PC-3 (cell line): ENCODE data around the gene TPRA1. TPM values are rescaled to one million over a fixed set of nuclear protein-coding genes. Genes with fewer than 3 reads are reported as not detected.

Source experiments
- ATAC-seq: fragments of 200-7000 bp; cut with Tn5 transposase; 2 replicates; pipeline ENCODE4 v1.9.1; 2020; ENCODE audit warnings: mild to moderate bottlenecking, moderate library complexity
- BruUV-seq: library from RNA; stranded (reverse); fragments of 400-500 nt; replicated peaks from 2 replicates; lab custom pipeline; 2021; lab: Mats Ljungman, UMichigan
- CTCF ChIA-PET: fragments of 300-600 bp; sonication (Branson Sonifier 250); formaldehyde crosslinking; loops from one replicate; lab custom pipeline; 2022; ENCODE audit warnings: antibody characterized with exemption; lab: Charles Lee
- POLR2A ChIA-PET: fragments of 300-600 bp; sonication (Branson Sonifier 250); formaldehyde crosslinking; loops from one replicate; lab custom pipeline; 2022; ENCODE audit warnings: antibody characterized with exemption; ENCODE audit not compliant: unreplicated experiment; lab: Charles Lee
- DNase-seq: peaks from one replicate; pipeline ENCODE4 v3.0.0-alpha.2; 2015
- H2AFZ ChIP-seq: fragments of 300-600 bp; sonication (generic); 2 replicates; pipeline ENCODE4 v1.6.0; 2016; ENCODE audit warnings: antibody characterized with exemption, low read length
- H3F3A ChIP-seq: fragments of 300-600 bp; sonication (generic); one replicate; pipeline ENCODE4 v1.6.0; 2017; ENCODE audit warnings: antibody characterized with exemption, low read length, control low read depth, mild to moderate bottlenecking; ENCODE audit not compliant: unreplicated experiment
- H3K27ac ChIP-seq: fragments of 300-600 bp; sonication (generic); 2 replicates; pipeline ENCODE4 v1.5.1; 2016; ENCODE audit warnings: mild to moderate bottlenecking, low read length
- H3K27me3 ChIP-seq: fragments of 300-600 bp; sonication (generic); 2 replicates; pipeline ENCODE4 v1.6.1; 2016; ENCODE audit warnings: low read length, mixed read lengths
- H3K36me3 ChIP-seq: fragments of 300-600 bp; sonication (generic); 2 replicates; pipeline ENCODE4 v1.6.1; 2016; ENCODE audit warnings: low read depth, mixed run types, low read length, mixed read lengths
- H3K4me1 ChIP-seq: fragments of 300-600 bp; sonication (generic); 2 replicates; pipeline ENCODE4 v1.5.1; 2016; ENCODE audit warnings: low read length; ENCODE audit not compliant: insufficient read depth
- H3K4me2 ChIP-seq: fragments of 300-600 bp; sonication (generic); 2 replicates; pipeline ENCODE4 v1.6.0; 2016; ENCODE audit warnings: low read length
- H3K4me3 ChIP-seq: fragments of 300-600 bp; sonication (generic); 2 replicates; pipeline ENCODE4 v1.5.1; 2016; ENCODE audit warnings: mild to moderate bottlenecking, low read length, mixed read lengths
- H3K79me2 ChIP-seq: fragments of 300-600 bp; sonication (generic); 2 replicates; pipeline ENCODE4 v1.6.1; 2017; ENCODE audit warnings: low read length, mixed read lengths
- H3K9ac ChIP-seq: fragments of 300-600 bp; sonication (generic); 2 replicates; pipeline ENCODE4 v1.6.0; 2016; ENCODE audit warnings: mild to moderate bottlenecking, low read length
- H3K9me2 ChIP-seq: fragments of 300-600 bp; sonication (generic); replicated peaks from 2 replicates; pipeline ENCODE4 v1.6.1; 2016; ENCODE audit warnings: mixed run types, low read length, mixed read lengths
- H3K9me3 ChIP-seq: fragments of 300-600 bp; sonication (generic); 2 replicates; pipeline ENCODE4 v1.6.1; 2016; ENCODE audit warnings: low read length, mixed read lengths
- H4K20me1 ChIP-seq: fragments of 300-600 bp; sonication (generic); 2 replicates; pipeline ENCODE4 v1.6.1; 2016; ENCODE audit warnings: low read length, mixed read lengths
- CTCF ChIP-seq: fragments of 300-600 bp; sonication (generic); conservative IDR thresholded peaks from 2 replicates; pipeline ENCODE4 v1.5.1; 2017; ENCODE audit warnings: antibody characterized with exemption, low read depth, mild to moderate bottlenecking, low read length
- EZH2 ChIP-seq: fragments of 300-600 bp; sonication (generic); IDR thresholded peaks from one replicate; pipeline ENCODE4 v1.6.1; 2017; ENCODE audit warnings: antibody characterized with exemption, mild to moderate bottlenecking, low read length; ENCODE audit not compliant: unreplicated experiment
- EZH2phosphoT487 ChIP-seq: fragments of 300-600 bp; sonication (generic); IDR thresholded peaks from 2 replicates; pipeline ENCODE4 v1.6.1; 2018; ENCODE audit warnings: mild to moderate bottlenecking, antibody characterized with exemption, low read length, borderline replicate concordance
- intact Hi-C: fragments of 100-400 bp; cut with micrococcal nuclease; formaldehyde crosslinking; loops from 2 replicates; pipeline ENCODE4 v1.9.0; 2023
- total RNA-seq: library from RNA; depleted of rRNA; stranded (reverse); fragments of >200 nt; gene quantifications from 2 replicates; pipeline ENCODE4 v1.2.3, GENCODE V29; 2014

Gene TPRA1
- total RNA-seq, 1 experiment from 2014 or later: 25.7 TPM

- no TSS peak for BruUV-seq
- no peaks in the 10 kb centered on the region for H3K9me3 ChIP-seq
- H3K4me3 ChIP-seq: no peak overlapping the region
- POLR2A ChIA-PET: no interaction called here
- H4K20me1 ChIP-seq: no peaks in the 10 kb centered on the region
- no peaks in the 10 kb centered on the region for H3F3A ChIP-seq
- H3K27me3 ChIP-seq: no peaks in the 10 kb centered on the region
- no peaks in the 10 kb centered on the region for H3K9me2 ChIP-seq
- CTCF ChIA-PET: no interaction called here
- no peak overlapping the region for H3K4me2 ChIP-seq
- peak; percentile 37 for DNase-seq
- H3K79me2 ChIP-seq: no peaks in the 10 kb centered on the region
- H3K27ac ChIP-seq: no peak overlapping the region
- H2AFZ ChIP-seq: no peak overlapping the region
- H3K36me3 ChIP-seq: no peaks in the 10 kb centered on the region
- no peaks in the 10 kb centered on the region for H3K4me1 ChIP-seq
- no peak for TF ChIP-seq EZH2phosphoT487
- no peak for TF ChIP-seq EZH2
- no peak for TF ChIP-seq CTCF
- peak; percentile 53 for ATAC-seq
- intact Hi-C loops: no loop called here
- H3K9ac ChIP-seq: no peak overlapping the region
These were observed 48.9 kb upstream of the TPRA1 start for GRCh38 chr3:127639173-127640041.

DNA sequence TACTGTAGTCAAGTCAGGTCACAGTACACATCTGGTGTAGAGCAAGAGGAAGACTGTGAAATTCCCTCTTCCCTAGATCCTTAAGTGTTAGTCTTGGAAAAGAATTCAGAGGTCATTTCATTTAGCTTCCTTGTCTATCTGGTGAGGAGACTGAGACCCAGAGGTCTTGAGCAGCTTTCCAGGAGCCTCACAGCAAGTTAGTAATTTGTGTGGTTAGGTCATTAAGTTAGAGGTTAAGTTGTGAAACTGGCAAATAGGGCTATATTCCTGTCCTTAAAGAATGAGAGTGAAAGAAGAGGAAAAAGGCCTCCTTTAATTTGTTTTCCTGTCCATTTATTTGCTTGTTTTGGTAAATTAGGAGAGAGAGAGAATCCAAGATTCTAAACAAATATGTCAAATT, 47.4 kb upstream of the TPRA1 start:
- H3K36me3 ChIP-seq: no peaks in the 10 kb centered on the region
- ChIA-PET POLR2A (no interaction called here), CTCF (no interaction called here)
- DNase-seq (no peak), ATAC-seq (no peak)
- no peaks in the 10 kb centered on the region for H3K27me3 ChIP-seq
- no peaks in the 10 kb centered on the region for H3K79me2 ChIP-seq
- TF ChIP-seq EZH2 (no peak), CTCF (no peak), EZH2phosphoT487 (no peak)
- H3K27ac ChIP-seq: no peak overlapping the region
- H4K20me1 ChIP-seq: no peaks in the 10 kb centered on the region
- intact Hi-C loops: no loop called here
- no peaks in the 10 kb centered on the region for H3K9me2 ChIP-seq
- no peaks in the 10 kb centered on the region for H3K9me3 ChIP-seq
- H3K4me3 ChIP-seq: no peak overlapping the region
- no peak overlapping the region for H3K4me2 ChIP-seq
- no peaks in the 10 kb centered on the region for H3F3A ChIP-seq
- no peak overlapping the region for H2AFZ ChIP-seq
- no peaks in the 10 kb centered on the region for H3K4me1 ChIP-seq
- no peak overlapping the region for H3K9ac ChIP-seq
- BruUV-seq: no TSS peak

- no peaks in the 10 kb centered on the region for H4K20me1 ChIP-seq
- H3K4me2 ChIP-seq: no peak overlapping the region
- no peak for TF ChIP-seq EZH2
- no peak for TF ChIP-seq CTCF
- no peak for TF ChIP-seq EZH2phosphoT487
- BruUV-seq: no TSS peak
- H2AFZ ChIP-seq: no peak overlapping the region
- H3K4me1 ChIP-seq: no peaks in the 10 kb centered on the region
- DNase-seq (no peak), ATAC-seq (no peak)
- ChIA-PET CTCF (no interaction called here), POLR2A (no interaction called here)
- intact Hi-C loops: no loop called here
- no peaks in the 10 kb centered on the region for H3F3A ChIP-seq
- H3K9me3 ChIP-seq: no peaks in the 10 kb centered on the region
- H3K79me2 ChIP-seq: no peaks in the 10 kb centered on the region
- no peak overlapping the region for H3K27ac ChIP-seq
- H3K9ac ChIP-seq: no peak overlapping the region
- H3K36me3 ChIP-seq: no peaks in the 10 kb centered on the region
- no peak overlapping the region for H3K4me3 ChIP-seq
- H3K27me3 ChIP-seq: no peaks in the 10 kb centered on the region
- no peaks in the 10 kb centered on the region for H3K9me2 ChIP-seq
These were observed 47.0 kb upstream of the TPRA1 start for GRCh38 chr3:127637546-127637945.
